ENCODE data around the gene MAML2.

DNA sequence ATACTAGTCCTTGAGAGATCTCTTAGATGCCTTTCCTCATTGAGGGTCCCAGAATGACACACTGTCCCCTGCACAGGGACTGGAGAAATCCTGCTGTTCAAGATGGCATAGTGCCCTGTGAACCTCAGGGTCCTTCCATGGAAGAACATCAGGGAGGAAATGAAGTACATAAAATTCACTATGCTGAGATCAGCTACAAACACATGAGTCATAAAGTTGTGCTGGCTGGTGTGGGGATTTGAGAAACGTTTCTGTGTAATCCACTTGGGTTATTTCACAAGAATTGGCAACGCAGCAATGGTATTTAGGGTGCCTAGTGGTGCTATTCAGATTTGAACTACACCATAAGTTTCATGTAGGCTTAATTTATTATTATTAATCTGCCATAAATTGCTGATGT is 174.4 kb downstream of the MAML2 start:
- TF ChIP-seq CTCF (IDR thresholded peaks at IDR 0.05) (no peak), ZFX (IDR thresholded peaks at IDR 0.05; ENCODE audit: borderline replicate concordance) (no peak)

Data from 22Rv1 (cell line).